Subcutaneous adipose tissue (tissue), 4 donors: Measurements from ENCODE around the gene MRC1. TPM values are rescaled to one million over a fixed set of nuclear protein-coding genes. Genes with fewer than 3 reads are reported as not detected.

Source experiments
- CTCF ChIP-seq: fragments of 450-650 bp; IDR thresholded peaks from one replicate; pipeline ENCODE4 v1.5.1; 2016; ENCODE audit warnings: low read depth, mild to moderate bottlenecking, control low read depth, antibody characterized with exemption, moderate library complexity
- total RNA-seq, 4 donors: library from RNA; depleted of rRNA; stranded (reverse); fragments of >200 nt; gene quantifications; one replicate each; pipeline ENCODE4 v1.1.0, GENCODE V29; 2016

The MRC1 gene
- total RNA-seq, 4 donors from 2014 or later: 86.3 to 232 (median 218) TPM

DNA sequence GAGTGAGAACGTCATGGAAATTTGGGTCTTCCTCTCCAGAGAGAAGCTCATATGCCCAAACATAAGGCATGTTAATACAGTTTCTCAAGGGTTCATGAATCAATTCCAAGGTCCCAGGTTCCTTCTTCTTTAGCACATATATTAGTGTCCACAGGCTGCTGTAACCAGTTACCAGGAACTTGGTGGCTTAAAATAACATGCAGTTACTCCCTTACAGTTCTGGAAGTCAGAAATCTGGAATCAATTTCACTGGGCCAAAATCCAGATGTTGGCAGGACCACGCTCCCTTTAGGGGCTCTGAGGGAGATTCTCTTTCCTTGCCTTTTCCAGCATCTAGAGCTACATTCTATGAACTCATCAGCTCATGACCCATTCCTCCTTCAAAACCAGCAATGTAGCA lies 64.8 kb downstream of the MRC1 start:
- no peak for TF ChIP-seq CTCF

GRCh38 chr10:17877121-17877520 lies 68.0 kb downstream of the MRC1 start:
- no peak for TF ChIP-seq CTCF

DNA sequence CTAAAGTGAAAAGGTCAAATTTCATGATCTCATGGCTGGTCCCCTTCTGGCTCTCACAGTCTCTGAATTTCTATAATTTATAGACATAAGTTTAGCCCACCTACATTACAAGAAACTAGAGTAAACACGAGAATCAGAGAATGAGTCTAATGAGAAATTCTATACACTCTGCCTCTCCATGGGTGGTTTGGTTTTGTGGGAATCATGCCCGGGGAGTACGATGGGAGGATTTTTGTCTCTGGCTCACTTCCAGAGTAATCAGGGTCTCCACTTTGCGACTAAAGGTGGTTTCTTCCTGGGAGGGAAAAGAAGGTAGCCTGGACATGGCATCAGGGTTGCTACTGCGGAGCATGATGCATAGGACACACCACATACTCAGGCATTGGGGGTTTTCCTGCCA lies 69.7 kb downstream of the MRC1 start:
- no peak for TF ChIP-seq CTCF

DNA sequence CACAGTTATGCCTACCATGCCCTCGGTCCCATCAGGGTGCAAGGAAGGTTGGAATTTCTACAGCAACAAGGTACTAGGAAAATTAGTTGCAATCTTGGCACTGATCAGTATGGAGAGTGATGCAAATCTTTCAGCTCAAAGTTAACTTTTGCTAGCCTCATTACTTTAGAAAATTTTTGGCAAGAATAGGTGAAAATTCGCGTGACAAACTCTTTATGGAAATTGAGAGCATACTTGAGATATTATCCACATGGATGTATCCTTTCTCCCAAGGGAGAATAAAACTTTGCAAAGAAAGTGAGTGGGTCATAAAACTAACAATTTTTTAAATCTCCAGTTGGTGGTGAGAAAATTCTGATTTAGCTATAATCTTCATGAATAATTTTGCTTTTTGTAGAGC lies 71.5 kb downstream of the MRC1 start:
- TF ChIP-seq CTCF: no peak

DNA sequence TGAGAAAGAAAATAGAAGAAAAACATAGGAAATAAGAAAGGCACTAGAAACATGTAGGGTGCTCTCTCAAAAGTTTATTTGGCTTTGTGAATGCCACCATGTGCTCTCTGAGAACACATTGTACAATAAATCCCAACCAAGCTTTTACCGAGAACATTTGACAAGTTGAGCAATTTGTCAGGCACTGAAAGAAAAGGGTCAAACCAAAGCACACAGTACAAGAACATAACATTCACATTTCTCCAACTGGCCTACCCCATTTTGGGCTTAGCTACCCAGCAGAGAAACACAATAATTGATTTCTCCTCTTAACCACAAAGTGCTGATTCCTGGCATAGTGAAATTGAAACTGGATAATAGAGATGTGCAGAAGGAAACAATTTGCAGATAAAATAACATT lies 73.4 kb downstream of the MRC1 start:
- TF ChIP-seq CTCF: no peak

- no peak for TF ChIP-seq CTCF
Measured at GRCh38 chr10:17883621-17884020, 74.5 kb downstream of the MRC1 start.

GRCh38 chr10:17888189-17888588 lies 79.0 kb downstream of the MRC1 start:
- TF ChIP-seq CTCF: no peak
